Measurements from ENCODE around the gene MMP21. TPM values are rescaled to one million over a fixed set of nuclear protein-coding genes. Genes with fewer than 3 reads are reported as not detected.

MMP21 gene
- total RNA-seq, 1 experiment from 2014 or later = not detected

DNA sequence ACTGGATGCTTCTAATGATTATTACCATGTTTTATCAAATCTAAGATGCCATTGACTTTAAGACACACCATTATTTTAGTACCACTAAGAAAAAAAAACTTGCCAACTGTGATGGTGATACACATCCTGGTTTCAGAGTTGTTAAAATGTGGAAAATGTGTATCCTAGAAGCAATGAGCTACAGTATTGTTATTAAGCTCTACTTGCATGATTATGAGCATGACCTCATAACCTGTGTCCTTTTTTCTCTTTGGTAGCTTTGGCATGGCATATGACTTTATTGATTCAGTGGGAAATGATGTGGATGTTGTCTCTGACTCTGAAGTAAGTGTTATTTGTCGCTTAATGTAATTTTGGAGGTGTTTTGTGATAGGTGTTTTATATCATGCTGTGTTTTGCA is 52.8 kb downstream of the MMP21 start:
- Histone ChIP-seq H3K36me3 (peaks cover 76% of the 10 kb centered on the region), H3K4me1 (replicated peaks) (peaks cover 7% of the 10 kb centered on the region; the same call in 1 of the 2 replicates), H3K9me3 (replicated peaks) (no peaks in the 10 kb centered on the region), H3K4me3 (no peak overlapping the region), H3K27ac (no peak overlapping the region), H3K27me3 (replicated peaks) (no peaks in the 10 kb centered on the region)
- no peak for DNase-seq (ENCODE audit: low read depth in 1 of 2, low spot score in 2 of 2)

DNA sequence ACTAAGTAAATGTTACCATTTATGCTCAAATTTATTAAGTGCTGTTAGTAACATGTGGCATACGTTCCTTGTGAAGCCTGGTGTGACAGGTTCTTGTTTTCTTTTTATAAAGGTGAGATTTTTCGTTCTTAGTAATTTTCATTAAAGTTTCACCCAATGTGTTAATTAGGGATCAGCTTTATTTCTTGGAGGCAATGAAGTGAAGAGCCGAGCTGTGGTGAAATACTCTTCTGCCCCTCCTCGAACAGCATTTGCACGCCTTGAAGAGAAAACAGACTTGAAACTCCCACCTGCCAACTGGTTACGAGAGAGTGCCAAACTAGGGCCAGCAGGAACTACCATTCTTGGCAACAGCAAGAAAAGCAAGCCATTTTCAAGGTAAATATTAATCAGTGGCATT is 54.6 kb downstream of the MMP21 start:
- no peak overlapping the region for H3K4me3 ChIP-seq
- H3K36me3 ChIP-seq = peaks cover 59% of the 10 kb centered on the region
- no peaks in the 10 kb centered on the region for H3K9me3 ChIP-seq (replicated peaks)
- no peak for DNase-seq (ENCODE audit: low read depth in 1 of 2, low spot score in 2 of 2)
- H3K27ac ChIP-seq = no peak overlapping the region
- no peaks in the 10 kb centered on the region for H3K27me3 ChIP-seq (replicated peaks)
- H3K4me1 ChIP-seq (replicated peaks) = peaks cover 7% of the 10 kb centered on the region; the same call in 1 of the 2 replicates

DNA sequence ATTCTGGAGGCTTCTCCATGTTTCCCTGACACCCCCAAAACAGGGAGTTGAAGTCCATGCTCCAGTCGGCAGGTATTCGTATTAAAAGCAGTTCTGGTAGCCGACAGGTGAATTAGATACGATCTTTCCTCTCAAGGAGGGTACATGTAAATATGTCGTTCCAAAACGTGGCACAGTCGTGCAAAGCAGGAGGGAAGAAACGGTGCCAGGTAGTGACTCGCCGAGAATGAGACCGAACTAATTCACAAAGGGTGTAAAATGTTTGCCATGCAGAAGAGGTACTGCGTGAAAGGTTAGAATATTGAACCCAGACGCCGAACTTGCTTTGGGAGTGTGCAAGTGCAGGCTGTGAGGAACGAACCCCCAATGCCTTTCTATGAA is 55.6 kb downstream of the MMP21 start:
- Histone ChIP-seq H3K4me3 (peak overlapping the region; percentile 82), H3K27me3 (replicated peaks) (no peaks in the 10 kb centered on the region), H3K9me3 (replicated peaks) (no peaks in the 10 kb centered on the region), H3K36me3 (peaks cover 50% of the 10 kb centered on the region), H3K4me1 (replicated peaks) (peaks cover 7% of the 10 kb centered on the region; the same call in 1 of the 2 replicates), H3K27ac (peak overlapping the region; percentile 71)
- no peak for DNase-seq (ENCODE audit: low read depth in 1 of 2, low spot score in 2 of 2)

- DNase-seq (ENCODE audit: low read depth in 1 of 2, low spot score in 2 of 2) = peak; percentile 98 to 99
- peak within 1 kb of the TSS; percentile 71 for H3K27ac ChIP-seq
- peaks cover 7% of the 10 kb centered on the region; the same call in 1 of the 2 replicates for H3K4me1 ChIP-seq (replicated peaks)
- no peaks in the 10 kb centered on the region for H3K27me3 ChIP-seq (replicated peaks)
- peaks cover 44% of the 10 kb centered on the region for H3K36me3 ChIP-seq
- peak within 1 kb of the TSS; percentile 82 for H3K4me3 ChIP-seq
- H3K9me3 ChIP-seq (replicated peaks) = no peaks in the 10 kb centered on the region
Observed at GRCh38 chr10:125719173-125720001, 56.2 kb downstream of the MMP21 start, which contains the start of gene EDRF1. TSS of gene EDRF1 (plus strand) at chr10:125719709. CDS start at chr10:125719808, 99 bp downstream.

Other genes starting within 250 kb of the MMP21 start
- gene TEX36, start 92.7 kb downstream of the MMP21 start, total RNA-seq (2014; rRNA removed; shearing (Covaris generic)) = not detected in 2 replicates
- gene EDRF1, start 56.1 kb downstream of the MMP21 start, total RNA-seq (2014; rRNA removed; shearing (Covaris generic)) = 25.5 and 32.8 TPM in 2 replicates
- gene UROS, start 47.4 kb upstream of the MMP21 start, total RNA-seq (2014; rRNA removed; shearing (Covaris generic)) = 93.6 and 136 TPM in 2 replicates
- 122 and 160 TPM in 2 replicates for gene BCCIP, start 47.7 kb upstream of the MMP21 start, total RNA-seq (2014; rRNA removed; shearing (Covaris generic))
- 31.0 and 51.8 TPM in 2 replicates for gene DHX32, start 105.5 kb upstream of the MMP21 start, total RNA-seq (2014; rRNA removed; shearing (Covaris generic))
- 0.18 TPM in 1 of 2 replicates, not detected in the other for gene FANK1, start 120.7 kb upstream of the MMP21 start, total RNA-seq (2014; rRNA removed; shearing (Covaris generic))

Data from SJSA1 (cell line).